Upper lobe of right lung (tissue), 1 donor: ENCODE measurements around the gene IBSP. TPM values are rescaled to one million over a fixed set of nuclear protein-coding genes. Genes with fewer than 3 reads are reported as not detected.

ENCODE experiments used
- ATAC-seq: fragments of 200-7000 bp; cut with Tn5 transposase; one replicate; pipeline ENCODE4 v1.9.1; 2020; ENCODE audit warnings: mild to moderate bottlenecking, moderate library complexity
- DNase-seq: peaks from one replicate; pipeline ENCODE4 v3.0.0-alpha.2; 2020
- H3K27ac ChIP-seq: fragments of 200-600 bp; one replicate; pipeline ENCODE4 v1.8.0; 2022
- H3K27me3 ChIP-seq: fragments of 200-600 bp; one replicate; pipeline ENCODE4 v1.8.0; 2022; ENCODE audit warnings: mild to moderate bottlenecking
- H3K36me3 ChIP-seq: fragments of 200-600 bp; one replicate; pipeline ENCODE4 v1.8.0; 2022
- H3K4me1 ChIP-seq: fragments of 200-600 bp; one replicate; pipeline ENCODE4 v1.8.0; 2022
- H3K4me3 ChIP-seq: fragments of 200-600 bp; one replicate; pipeline ENCODE4 v1.8.0; 2022; ENCODE audit warnings: mild to moderate bottlenecking
- H3K9me3 ChIP-seq: fragments of 200-600 bp; one replicate; pipeline ENCODE4 v1.8.0; 2022
- intact Hi-C: fragments of 100-400 bp; cut with DNase I; formaldehyde crosslinking; loops from one replicate; pipeline ENCODE4 v1.11.0; 2022
- total RNA-seq: library from RNA; stranded (reverse); fragmentation: NEBNext Ultra II Directional; extraction: Animal tissue kit (Norgen Biotek cat#: 25700); gene quantifications from one replicate; pipeline ENCODE4 v1.2.1, GENCODE V29; 2021
- TF ChIP-seq, protein P1 (sequence below): fragments of 200-600 bp; IDR thresholded peaks from one replicate; pipeline ENCODE4 v1.8.0; 2022; ENCODE audit warnings: antibody characterized with exemption
- donor health status: DM: no; HTN: yes; CAD: no; lungs with severe emphysema.

The IBSP gene
- total RNA-seq, 1 donor from 2014 or later, result not detected

DNA sequence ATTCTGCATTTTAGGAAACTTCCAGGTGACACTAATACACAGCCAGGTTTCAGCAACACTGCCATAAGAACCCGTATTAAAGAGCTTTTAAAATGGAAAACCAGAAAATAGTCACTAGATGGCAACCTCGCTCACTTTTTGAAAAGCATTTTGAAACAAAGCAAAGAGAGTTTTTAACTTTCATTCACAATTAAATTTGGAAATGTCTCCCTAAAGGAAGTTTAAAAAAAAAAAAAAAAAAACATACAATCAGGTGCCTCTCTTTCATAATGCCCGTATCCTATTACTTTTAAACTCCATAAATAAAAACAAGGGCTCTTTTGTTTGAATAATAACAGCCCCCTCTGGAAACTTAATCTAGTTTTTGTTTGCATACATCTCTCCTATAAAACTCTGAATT, 53.8 kb downstream of the IBSP start:
- Histone ChIP-seq H3K4me1 (peaks cover 10% of the 10 kb centered on the region), H3K4me3 (no peak overlapping the region), H3K27me3 (no peaks in the 10 kb centered on the region), H3K27ac (no peak overlapping the region), H3K36me3 (no peaks in the 10 kb centered on the region), H3K9me3 (no peaks in the 10 kb centered on the region)
- ATAC-seq (no peak), DNase-seq (no peak)
- intact Hi-C loops, result loop anchor here (10.0 kb wide), 1 partner anchor 122 kb away; the partner anchor contains the start of gene SPP1
- TF ChIP-seq, protein P1, sequence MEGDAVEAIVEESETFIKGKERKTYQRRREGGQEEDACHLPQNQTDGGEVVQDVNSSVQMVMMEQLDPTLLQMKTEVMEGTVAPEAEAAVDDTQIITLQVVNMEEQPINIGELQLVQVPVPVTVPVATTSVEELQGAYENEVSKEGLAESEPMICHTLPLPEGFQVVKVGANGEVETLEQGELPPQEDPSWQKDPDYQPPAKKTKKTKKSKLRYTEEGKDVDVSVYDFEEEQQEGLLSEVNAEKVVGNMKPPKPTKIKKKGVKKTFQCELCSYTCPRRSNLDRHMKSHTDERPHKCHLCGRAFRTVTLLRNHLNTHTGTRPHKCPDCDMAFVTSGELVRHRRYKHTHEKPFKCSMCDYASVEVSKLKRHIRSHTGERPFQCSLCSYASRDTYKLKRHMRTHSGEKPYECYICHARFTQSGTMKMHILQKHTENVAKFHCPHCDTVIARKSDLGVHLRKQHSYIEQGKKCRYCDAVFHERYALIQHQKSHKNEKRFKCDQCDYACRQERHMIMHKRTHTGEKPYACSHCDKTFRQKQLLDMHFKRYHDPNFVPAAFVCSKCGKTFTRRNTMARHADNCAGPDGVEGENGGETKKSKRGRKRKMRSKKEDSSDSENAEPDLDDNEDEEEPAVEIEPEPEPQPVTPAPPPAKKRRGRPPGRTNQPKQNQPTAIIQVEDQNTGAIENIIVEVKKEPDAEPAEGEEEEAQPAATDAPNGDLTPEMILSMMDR, result peak; percentile 52

GRCh38 chr4:87853891-87854290, 54.5 kb downstream of the IBSP start:
- intact Hi-C loops, result loop anchor here (10.0 kb wide), 1 partner anchor 121 kb away; the partner anchor contains the start of gene SPP1

DNA sequence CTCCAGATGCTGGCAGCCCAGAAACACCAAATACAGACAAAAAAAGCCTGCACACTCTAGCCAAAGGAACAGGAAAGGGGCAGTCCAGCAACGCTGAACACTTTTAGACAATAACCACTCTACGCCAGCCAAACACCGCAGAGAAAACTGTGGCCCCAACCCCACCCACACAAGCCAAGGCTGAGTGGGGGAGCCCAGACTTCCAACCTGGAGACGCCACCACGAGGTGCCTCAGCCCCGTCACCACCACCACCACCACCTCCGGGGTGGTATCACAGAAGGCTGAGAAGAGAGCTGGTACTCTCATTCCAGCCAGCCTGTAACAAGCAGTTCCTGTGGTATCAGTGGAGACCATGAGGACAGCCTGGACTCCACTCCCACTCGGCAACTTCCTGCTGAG, 56.2 kb downstream of the IBSP start:
- H3K9me3 ChIP-seq, result no peaks in the 10 kb centered on the region
- H3K36me3 ChIP-seq, result no peaks in the 10 kb centered on the region
- DNase-seq (no peak), ATAC-seq (no peak)
- TF ChIP-seq, protein P1, result no peak
- H3K4me1 ChIP-seq, result no peaks in the 10 kb centered on the region
- no peaks in the 10 kb centered on the region for H3K27me3 ChIP-seq
- no peak overlapping the region for H3K4me3 ChIP-seq
- no peak overlapping the region for H3K27ac ChIP-seq
- intact Hi-C loops, result loop anchor here (10.0 kb wide), 1 partner anchor 119 kb away; the partner anchor contains the start of gene SPP1

More at GRCh38 chr4:87853891-87854290, 54.5 kb downstream of the IBSP start:
- DNase-seq (no peak), ATAC-seq (no peak)
- Histone ChIP-seq H3K9me3 (no peaks in the 10 kb centered on the region), H3K4me3 (no peak overlapping the region), H3K27me3 (no peaks in the 10 kb centered on the region), H3K36me3 (no peaks in the 10 kb centered on the region), H3K27ac (no peak overlapping the region), H3K4me1 (peaks cover 10% of the 10 kb centered on the region)
- TF ChIP-seq, protein P1, result no peak

- TF ChIP-seq, protein P1, result no peak
- no peaks in the 10 kb centered on the region for H3K36me3 ChIP-seq
- ATAC-seq, result no peak
Observed at GRCh38 chr4:87856816-87857215, 57.5 kb downstream of the IBSP start.

GRCh38 chr4:87857789-87858188, 58.4 kb downstream of the IBSP start:
- ATAC-seq, result peak; percentile 58
- intact Hi-C loops, result loop anchor here (10.0 kb wide), 1 partner anchor 117 kb away; the partner anchor contains the start of gene SPP1
- Histone ChIP-seq H3K9me3 (no peaks in the 10 kb centered on the region), H3K36me3 (no peaks in the 10 kb centered on the region), H3K4me3 (no peak overlapping the region), H3K27ac (no peak overlapping the region), H3K4me1 (no peaks in the 10 kb centered on the region), H3K27me3 (no peaks in the 10 kb centered on the region)
- DNase-seq, result no peak
- TF ChIP-seq, protein P1, result no peak

More at GRCh38 chr4:87856816-87857215, 57.5 kb downstream of the IBSP start:
- no peaks in the 10 kb centered on the region for H3K27me3 ChIP-seq
- no peak overlapping the region for H3K4me3 ChIP-seq
- no peaks in the 10 kb centered on the region for H3K4me1 ChIP-seq
- intact Hi-C loops, result loop anchor here (10.0 kb wide), 1 partner anchor 118 kb away; the partner anchor contains the start of gene SPP1
- no peak for DNase-seq
- no peak overlapping the region for H3K27ac ChIP-seq
- H3K9me3 ChIP-seq, result no peaks in the 10 kb centered on the region

Other genes with a start within 250 kb of the IBSP start
- gene DSPP, start 191.0 kb upstream of the IBSP start, total RNA-seq, result not detected
- not detected for gene DMP1, start 149.3 kb upstream of the IBSP start, total RNA-seq
- not detected for gene MEPE, start 33.4 kb downstream of the IBSP start, total RNA-seq
- 45.4 TPM for gene SPP1, start 176.2 kb downstream of the IBSP start, total RNA-seq
- 37.8 TPM for gene PKD2, start 208.1 kb downstream of the IBSP start, total RNA-seq